LNCAP (cell line): ENCODE results near the gene DTX2.

Source experiments
- TF ChIP-seq, protein P1 (sequence below): fragments of 450-650 bp; IDR thresholded peaks from 2 replicates; pipeline ENCODE4 v1.5.1; 2017; ENCODE audit warnings: mild to moderate bottlenecking

Gene DTX2

DNA sequence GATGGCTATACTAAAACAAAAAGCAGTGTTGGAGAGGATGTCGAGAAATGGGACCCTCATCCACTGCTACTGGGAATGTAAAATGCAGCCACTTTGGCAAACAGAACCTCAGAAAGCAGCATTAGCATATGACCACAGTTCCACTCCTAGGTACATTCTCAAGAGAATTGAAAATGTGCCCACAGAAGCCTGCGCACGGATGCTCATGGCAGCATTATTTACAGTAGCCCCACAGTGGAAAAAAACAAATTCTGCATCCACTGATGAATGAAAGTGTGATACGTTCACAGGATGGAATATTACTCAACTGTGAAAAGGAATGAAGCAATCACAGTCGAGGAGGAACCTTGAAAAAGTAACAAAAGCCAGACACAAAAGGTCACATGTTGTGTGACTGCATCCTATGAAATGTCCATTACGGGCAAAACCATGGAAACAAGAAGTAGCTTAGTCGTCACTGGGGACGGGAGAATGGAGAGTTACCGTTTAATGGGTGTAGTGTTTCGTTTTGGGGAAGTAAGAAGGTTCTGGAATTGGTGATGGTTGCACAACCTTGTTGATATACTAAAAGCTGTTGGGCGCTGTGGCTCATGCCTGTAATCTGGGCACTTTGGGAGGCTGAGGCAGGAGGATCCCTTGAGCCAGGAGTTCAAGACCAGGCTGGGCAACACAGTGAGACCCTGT is 46.4 kb downstream of the DTX2 start:
- TF ChIP-seq, protein P1, sequence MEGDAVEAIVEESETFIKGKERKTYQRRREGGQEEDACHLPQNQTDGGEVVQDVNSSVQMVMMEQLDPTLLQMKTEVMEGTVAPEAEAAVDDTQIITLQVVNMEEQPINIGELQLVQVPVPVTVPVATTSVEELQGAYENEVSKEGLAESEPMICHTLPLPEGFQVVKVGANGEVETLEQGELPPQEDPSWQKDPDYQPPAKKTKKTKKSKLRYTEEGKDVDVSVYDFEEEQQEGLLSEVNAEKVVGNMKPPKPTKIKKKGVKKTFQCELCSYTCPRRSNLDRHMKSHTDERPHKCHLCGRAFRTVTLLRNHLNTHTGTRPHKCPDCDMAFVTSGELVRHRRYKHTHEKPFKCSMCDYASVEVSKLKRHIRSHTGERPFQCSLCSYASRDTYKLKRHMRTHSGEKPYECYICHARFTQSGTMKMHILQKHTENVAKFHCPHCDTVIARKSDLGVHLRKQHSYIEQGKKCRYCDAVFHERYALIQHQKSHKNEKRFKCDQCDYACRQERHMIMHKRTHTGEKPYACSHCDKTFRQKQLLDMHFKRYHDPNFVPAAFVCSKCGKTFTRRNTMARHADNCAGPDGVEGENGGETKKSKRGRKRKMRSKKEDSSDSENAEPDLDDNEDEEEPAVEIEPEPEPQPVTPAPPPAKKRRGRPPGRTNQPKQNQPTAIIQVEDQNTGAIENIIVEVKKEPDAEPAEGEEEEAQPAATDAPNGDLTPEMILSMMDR, result no peak

- TF ChIP-seq, protein P1, result no peak
Observed at GRCh38 chr7:76509931-76510877, 48.7 kb downstream of the DTX2 start, which contains the start of gene UPK3B. Gene UPK3B, plus strand, starts transcription at chr7:76510552. Its CDS starts 101 bp downstream, at chr7:76510653.

DNA sequence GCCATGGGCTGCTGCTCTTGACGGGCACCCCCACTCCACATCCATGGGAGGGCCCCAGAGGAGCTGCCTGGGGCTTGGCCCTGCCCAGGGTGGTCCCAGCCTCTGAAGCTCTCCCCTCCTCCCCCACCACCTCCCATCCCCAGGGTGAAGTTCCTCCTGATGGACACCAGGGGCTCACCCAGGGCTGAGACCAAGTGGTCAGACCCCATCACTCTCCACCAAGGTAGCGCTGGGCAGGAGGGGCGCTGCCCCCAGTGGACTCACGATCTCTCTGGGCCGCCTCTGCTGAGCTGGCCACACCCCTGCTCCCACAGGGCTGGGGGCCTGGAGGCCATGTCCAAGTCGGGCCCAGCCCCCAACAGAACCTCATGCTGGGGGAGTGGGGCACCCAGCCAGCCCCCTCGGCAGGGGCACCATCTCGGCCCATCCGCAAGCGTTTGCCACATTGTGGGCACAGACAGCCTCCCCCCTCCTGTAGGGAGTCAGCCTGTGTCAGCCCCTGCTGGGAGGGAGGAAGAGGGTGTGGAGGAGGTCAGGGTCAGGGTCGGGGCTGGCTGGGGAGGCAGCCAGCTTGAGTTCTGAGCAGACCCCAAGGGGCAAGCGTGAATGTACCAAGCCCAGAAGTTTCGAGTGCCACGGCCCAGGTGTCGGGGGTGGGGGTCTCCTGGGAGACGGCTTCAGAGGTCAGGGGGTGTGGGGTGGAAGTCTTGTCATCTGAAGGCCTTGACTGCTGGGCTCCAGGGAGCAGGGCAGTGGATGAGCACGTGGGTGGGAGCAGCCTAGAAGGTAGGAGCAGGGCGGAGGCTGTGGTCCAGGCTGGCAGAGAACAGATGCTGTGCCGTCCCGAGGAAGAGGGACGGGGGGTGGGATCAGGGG is 51.7 kb downstream of the DTX2 start:
- TF ChIP-seq, protein P1, result peak; percentile 35; the same call in 1 of the 2 replicates

DNA sequence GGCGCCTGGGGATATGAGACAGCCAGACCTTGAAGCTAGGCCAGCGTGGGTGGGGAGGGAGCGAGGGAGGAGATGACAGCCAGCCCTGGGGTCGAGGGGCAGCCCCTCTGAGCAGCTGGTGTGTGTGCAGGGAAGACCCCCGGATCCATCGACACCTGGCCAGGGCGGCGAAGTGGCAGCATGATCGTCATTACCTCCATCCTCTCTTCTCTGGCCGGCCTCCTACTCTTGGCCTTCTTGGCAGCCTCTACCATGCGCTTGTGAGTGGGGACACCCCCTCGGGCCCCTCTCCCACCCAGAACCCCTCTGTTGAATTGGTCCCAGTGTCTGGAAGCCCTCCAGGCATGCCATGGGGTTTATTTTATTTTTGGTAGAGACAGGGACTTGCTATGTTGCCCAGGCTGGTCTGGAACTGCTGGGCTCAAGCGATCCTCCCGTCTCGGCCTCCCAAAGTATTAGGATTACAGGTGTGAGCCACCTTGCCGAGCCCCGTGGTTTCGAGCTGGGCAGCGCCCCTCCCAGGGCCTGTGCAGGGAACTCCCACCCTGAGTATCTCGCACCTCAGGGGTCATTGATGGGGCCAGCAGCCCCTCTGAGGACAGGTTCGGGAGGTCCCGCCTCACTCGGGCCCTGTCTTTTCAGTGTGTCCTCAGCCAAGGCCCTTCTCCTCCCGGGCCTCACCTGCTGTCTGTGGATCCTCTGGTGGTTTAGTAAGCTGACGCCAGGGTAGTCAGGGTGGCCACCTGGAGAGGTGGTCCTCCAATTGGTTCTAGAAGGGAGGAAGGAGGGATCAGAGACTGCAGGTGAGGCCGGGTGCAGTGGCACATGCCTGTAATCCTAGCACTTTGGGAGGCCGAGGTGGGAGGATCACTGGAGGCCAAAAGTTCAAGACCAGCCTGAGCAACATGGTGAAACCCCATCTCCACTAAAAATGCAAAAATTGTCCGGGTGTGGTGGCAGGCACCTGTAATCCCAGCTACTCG is 52.6 kb downstream of the DTX2 start:
- TF ChIP-seq, protein P1, result no peak

DNA sequence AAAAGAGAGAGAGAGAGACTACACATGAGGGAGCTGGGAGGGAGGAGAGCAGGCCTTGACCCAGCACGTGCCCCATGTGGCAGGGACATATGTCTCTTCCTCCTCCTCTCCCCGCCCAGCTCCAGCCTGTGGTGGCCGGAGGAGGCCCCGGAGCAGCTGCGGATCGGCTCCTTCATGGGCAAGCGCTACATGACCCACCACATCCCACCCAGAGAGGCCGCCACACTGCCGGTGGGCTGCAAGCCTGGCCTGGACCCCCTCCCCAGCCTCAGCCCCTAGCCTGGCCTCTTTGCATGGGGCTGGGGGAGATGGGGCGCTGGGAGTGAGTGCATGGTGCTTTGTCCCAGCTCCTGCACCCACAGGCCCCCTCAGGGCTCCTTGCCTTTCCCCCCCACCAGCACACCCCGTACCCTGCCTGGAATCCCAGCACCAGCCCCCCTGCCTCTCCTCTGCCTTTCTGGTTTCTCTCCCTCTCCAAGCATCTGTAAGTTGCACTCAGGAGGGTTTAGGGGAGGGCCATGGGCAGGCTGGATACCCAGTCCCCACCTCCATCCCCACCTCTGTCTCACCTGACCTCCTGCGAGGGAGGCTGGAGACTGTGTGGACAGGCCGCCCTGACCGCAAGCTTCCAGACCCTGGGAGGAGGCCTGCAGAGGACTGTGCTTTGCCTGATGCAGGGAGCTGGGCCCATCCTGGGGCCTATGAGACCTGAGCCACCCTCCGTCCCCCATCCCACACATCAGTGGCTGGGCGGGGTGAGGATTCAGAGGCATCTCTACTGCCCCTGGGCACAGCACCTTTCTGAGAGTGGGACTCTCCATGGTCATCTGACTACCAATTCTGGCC is 53.6 kb downstream of the DTX2 start:
- TF ChIP-seq, protein P1, result no peak

DNA sequence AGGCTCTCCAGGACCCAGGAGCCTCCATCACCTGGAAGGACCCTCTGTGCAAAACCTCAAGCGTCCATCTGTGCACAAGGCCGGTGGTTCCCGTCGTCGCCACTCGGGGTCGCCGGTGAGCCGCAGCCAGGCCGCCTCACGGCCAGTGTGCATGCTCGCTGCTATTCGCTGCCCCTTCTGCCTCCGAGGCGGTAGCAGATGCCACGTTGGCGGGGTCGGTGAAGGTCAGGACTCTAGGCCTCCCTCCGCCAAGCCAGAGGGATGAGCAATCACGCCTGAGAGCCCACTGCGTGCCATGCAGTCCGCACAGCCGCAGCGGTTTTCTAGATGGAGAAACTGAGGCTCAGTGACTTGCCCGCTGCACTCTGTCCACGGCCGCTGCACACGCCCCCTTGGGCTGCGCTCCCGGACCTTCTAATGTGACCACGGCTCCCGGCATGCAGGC is 54.5 kb downstream of the DTX2 start:
- TF ChIP-seq, protein P1, result no peak
